22Rv1 (cell line): ENCODE data around the gene UGT2B7.

Experiments used
- H3K27ac ChIP-seq: fragments of 450-650 bp; 2 replicates; pipeline ENCODE4 v1.5.1; 2017
- CTCF ChIP-seq: fragments of 450-650 bp; IDR thresholded peaks from 2 replicates; pipeline ENCODE4 v1.5.1; 2017; ENCODE audit warnings: mild to moderate bottlenecking
- ZFX ChIP-seq: fragments of 450-650 bp; IDR thresholded peaks from 2 replicates; pipeline ENCODE4 v1.6.1; 2017; ENCODE audit warnings: antibody characterized with exemption, borderline replicate concordance

UGT2B7 gene

DNA sequence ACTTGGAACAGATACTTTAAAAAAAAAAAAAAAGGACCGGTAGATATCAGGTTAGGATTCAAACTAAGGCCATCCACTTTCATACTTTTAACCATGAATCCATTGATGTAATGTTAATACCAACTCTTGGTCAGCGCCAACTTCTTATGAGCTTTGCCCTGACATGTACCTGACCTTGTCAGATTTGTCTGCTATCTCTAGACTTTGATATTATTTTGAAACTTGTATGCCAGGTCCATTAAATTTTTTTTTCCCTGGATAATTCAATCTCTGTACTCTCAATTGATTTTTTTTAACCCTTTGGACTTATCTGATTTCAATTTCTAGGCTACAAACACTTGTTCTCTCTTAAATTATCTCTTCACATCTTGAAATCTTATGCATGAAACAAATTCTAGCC, 27.2 kb upstream of the UGT2B7 start:
- H3K27ac ChIP-seq = no peak overlapping the region
- TF ChIP-seq CTCF = no peak

DNA sequence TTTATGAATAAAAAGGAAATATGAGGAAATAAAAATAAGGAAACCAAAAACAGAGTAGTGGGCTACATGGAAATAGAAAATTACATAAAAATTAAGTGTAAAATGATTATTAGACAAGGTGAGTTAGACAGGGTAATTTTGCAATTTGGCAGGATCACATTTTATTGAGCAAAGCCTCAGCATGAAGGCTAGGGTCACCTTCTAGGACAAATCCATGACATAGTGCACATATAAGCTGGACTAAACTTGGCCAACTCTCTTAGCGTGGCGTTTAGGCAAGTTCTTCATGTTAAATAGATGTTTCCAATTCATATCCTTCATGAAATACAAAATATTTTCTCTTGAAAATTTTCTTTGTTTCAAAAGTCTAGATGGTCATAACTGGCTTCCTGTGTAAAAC, 25.7 kb upstream of the UGT2B7 start:
- no peak overlapping the region for H3K27ac ChIP-seq
- no peak for TF ChIP-seq ZFX
- TF ChIP-seq CTCF = no peak

GRCh38 chr4:69071286-69071685, 25.0 kb upstream of the UGT2B7 start:
- no peak for TF ChIP-seq ZFX
- TF ChIP-seq CTCF = no peak
- no peak overlapping the region for H3K27ac ChIP-seq

- no peak for TF ChIP-seq CTCF
- TF ChIP-seq ZFX = no peak
- no peak overlapping the region for H3K27ac ChIP-seq
Observed at GRCh38 chr4:69073375-69073774, 22.9 kb upstream of the UGT2B7 start.

DNA sequence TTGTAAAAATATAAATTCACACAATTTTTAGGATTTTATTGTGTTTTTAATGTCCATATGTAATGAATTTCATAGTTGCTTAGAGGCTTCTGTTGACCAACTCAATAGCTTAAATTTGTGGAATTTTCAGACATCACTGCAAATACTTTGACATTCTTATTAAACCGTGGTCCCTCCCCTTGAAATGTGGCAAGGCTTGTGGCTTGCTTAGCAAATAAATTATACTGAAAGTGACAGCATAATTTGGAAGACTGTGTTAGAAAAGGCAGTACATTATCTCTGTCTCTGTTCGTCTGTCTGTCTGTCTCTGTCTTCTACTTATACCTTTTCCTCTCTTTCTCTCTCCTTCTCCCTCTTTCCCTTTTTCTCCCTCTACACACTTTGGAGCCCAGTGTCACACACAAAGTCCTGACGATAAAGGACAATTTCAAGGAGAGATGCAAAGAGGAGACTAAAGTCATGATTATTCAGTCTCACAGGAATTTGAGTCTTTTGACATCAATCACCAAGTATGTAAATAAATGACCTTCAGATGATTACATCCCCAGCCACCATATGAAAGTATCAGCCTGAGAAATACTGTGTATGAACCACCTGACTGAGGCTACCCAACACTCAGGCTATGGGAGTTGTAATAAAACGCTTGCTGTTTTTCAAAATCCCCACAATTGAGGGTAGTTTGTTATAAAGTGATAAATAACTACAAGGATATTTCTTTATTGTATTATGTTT, 21.0 kb upstream of the UGT2B7 start:
- H3K27ac ChIP-seq = no peak overlapping the region
- TF ChIP-seq CTCF (no peak), ZFX (no peak)

DNA sequence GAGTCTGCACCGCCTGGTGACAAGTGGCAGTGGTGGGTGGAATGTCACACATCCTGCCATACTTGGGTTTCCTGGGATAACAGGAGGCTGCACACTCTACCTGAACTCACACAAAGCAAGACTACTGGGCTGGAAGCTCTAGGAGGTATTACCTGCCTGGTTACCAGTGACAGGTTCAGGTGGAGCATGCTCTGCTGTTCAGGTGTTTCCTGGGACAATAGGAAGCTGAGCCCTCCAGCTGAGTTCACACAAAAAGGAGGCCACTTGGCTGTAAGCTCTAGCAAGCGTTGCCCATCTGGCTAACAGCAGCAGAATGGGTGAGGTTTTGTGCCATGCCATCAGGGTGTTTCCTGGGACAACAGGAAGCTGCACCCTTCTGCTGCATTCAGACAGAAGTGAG, 17.4 kb upstream of the UGT2B7 start:
- no peak overlapping the region for H3K27ac ChIP-seq
- no peak for TF ChIP-seq CTCF
- no peak for TF ChIP-seq ZFX

GRCh38 chr4:69088473-69088872, 7.8 kb upstream of the UGT2B7 start:
- TF ChIP-seq ZFX (no peak), CTCF (no peak)

More at GRCh38 chr4:69088473-69088872, 7.8 kb upstream of the UGT2B7 start:
- H3K27ac ChIP-seq = no peak overlapping the region
